HepG2 (cell line): ENCODE measurements around the gene POLR2F.

Source experiments
- JUNB ChIP-seq: sonication (generic); formaldehyde crosslinking; IDR thresholded peaks from 2 replicates; pipeline ENCODE4 v1.8.0; 2022; ENCODE audit warnings: missing genetic modification reagents, mild to moderate bottlenecking, borderline replicate concordance
- RBM39 ChIP-seq: fragments of 200-400 bp; formaldehyde crosslinking; IDR thresholded peaks from one replicate; pipeline ENCODE4 v1.6.1; 2018; ENCODE audit warnings: antibody characterized with exemption, mild to moderate bottlenecking, low read depth, low read length; ENCODE audit not compliant: poor library complexity, severe bottlenecking
- TRIM24 ChIP-seq: sonication (generic); formaldehyde crosslinking; IDR thresholded peaks from 2 replicates; pipeline ENCODE4 v1.8.0; 2022; ENCODE audit warnings: mild to moderate bottlenecking, missing genetic modification reagents
- ZKSCAN1 ChIP-seq: fragments of 150-350 bp; IDR thresholded peaks from 2 replicates; pipeline ENCODE4 v1.6.1; 2014; ENCODE audit warnings: low read length
- TF ChIP-seq, protein P1 (sequence below): sonication (generic); formaldehyde crosslinking; IDR thresholded peaks from 2 replicates; pipeline ENCODE4 v1.5.0; 2020; ENCODE audit warnings: mild to moderate bottlenecking, missing genetic modification reagents, moderate library complexity

DNA sequence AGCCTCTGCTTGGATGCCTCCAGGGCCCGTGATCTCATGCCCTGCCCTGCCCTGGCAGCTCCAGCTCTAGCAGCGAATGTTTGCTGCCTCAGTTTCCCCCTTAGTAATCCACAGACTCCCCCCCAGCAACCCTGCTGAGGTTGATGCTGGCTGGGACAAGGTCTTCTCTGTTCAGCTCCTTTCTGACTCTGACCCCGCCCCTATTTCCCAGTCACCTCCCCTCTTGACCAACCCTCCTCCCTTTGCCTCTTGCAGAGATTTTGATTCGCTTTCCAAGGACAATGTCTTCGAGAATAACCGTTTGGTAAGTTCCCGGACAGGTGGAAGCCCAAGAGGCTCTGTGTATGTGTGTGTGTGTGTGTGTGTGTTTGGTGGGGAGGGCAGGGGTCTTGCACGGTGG, 41.8 kb upstream of the POLR2F start:
- TF ChIP-seq RBM39 = no peak
- TF ChIP-seq TRIM24 = no peak
- TF ChIP-seq, protein P1, sequence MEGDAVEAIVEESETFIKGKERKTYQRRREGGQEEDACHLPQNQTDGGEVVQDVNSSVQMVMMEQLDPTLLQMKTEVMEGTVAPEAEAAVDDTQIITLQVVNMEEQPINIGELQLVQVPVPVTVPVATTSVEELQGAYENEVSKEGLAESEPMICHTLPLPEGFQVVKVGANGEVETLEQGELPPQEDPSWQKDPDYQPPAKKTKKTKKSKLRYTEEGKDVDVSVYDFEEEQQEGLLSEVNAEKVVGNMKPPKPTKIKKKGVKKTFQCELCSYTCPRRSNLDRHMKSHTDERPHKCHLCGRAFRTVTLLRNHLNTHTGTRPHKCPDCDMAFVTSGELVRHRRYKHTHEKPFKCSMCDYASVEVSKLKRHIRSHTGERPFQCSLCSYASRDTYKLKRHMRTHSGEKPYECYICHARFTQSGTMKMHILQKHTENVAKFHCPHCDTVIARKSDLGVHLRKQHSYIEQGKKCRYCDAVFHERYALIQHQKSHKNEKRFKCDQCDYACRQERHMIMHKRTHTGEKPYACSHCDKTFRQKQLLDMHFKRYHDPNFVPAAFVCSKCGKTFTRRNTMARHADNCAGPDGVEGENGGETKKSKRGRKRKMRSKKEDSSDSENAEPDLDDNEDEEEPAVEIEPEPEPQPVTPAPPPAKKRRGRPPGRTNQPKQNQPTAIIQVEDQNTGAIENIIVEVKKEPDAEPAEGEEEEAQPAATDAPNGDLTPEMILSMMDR (CRISPR knock-in tag) = no peak
- no peak for TF ChIP-seq JUNB (CRISPR knock-in tag)
- TF ChIP-seq ZKSCAN1 = no peak
